ENCODE data around the gene ANXA2R.

The ANXA2R gene

GRCh38 chr5:43038496-43038989 lies 1.6 kb downstream of the ANXA2R start:
- ATAC-seq, result no peak
- TF ChIP-seq GLIS3 (CRISPR knock-in tag; IDR thresholded peaks at IDR 0.05), result no peak
- TF ChIP-seq ISL1 (CRISPR knock-in tag; IDR thresholded peaks at IDR 0.05), result no peak
- TF ChIP-seq BACH2 (CRISPR knock-in tag; IDR thresholded peaks at IDR 0.05; ENCODE audit: borderline replicate concordance), result no peak
- no peak for TF ChIP-seq OSR1 (CRISPR knock-in tag; IDR thresholded peaks at IDR 0.05)
- TF ChIP-seq TCF4 (CRISPR knock-in tag; IDR thresholded peaks at IDR 0.05; ENCODE audit: borderline replicate concordance), result no peak
- no peak for TF ChIP-seq ESRRG (CRISPR knock-in tag; IDR thresholded peaks at IDR 0.05)
- TF ChIP-seq ZNF8 (CRISPR knock-in tag; IDR thresholded peaks at IDR 0.05), result no peak
- no peak for TF ChIP-seq CSRNP3 (CRISPR knock-in tag; IDR thresholded peaks at IDR 0.05)
- TF ChIP-seq RARB (CRISPR knock-in tag; IDR thresholded peaks at IDR 0.05), result no peak
- no peak for TF ChIP-seq TSHZ2 (CRISPR knock-in tag; IDR thresholded peaks at IDR 0.05)

- ATAC-seq, result no peak
- no peak for TF ChIP-seq PATZ1 (CRISPR knock-in tag; IDR thresholded peaks at IDR 0.05; ENCODE audit: borderline replicate concordance)
- no peak for TF ChIP-seq SNAI2 (CRISPR knock-in tag; IDR thresholded peaks at IDR 0.05)
- no peak for TF ChIP-seq ZFP30 (CRISPR knock-in tag; IDR thresholded peaks at IDR 0.05)
- TF ChIP-seq ZC3H10 (CRISPR knock-in tag; IDR thresholded peaks at IDR 0.05), result no peak
- TF ChIP-seq TOX (CRISPR knock-in tag; IDR thresholded peaks at IDR 0.05; ENCODE audit: borderline replicate concordance), result no peak
- no peak for TF ChIP-seq ARNTL (CRISPR knock-in tag; IDR thresholded peaks at IDR 0.05; ENCODE audit: borderline replicate concordance, low read depth)
- TF ChIP-seq TCF4 (CRISPR knock-in tag; IDR thresholded peaks at IDR 0.05; ENCODE audit: borderline replicate concordance), result no peak
- TF ChIP-seq GLIS3 (CRISPR knock-in tag; IDR thresholded peaks at IDR 0.05), result no peak
- TF ChIP-seq ISL1 (CRISPR knock-in tag; IDR thresholded peaks at IDR 0.05), result no peak
- TF ChIP-seq CSDC2 (CRISPR knock-in tag; IDR thresholded peaks at IDR 0.05), result no peak
- TF ChIP-seq ZNF565 (CRISPR knock-in tag; conservative IDR thresholded peaks at IDR 0.05; ENCODE audit: low read depth), result no peak
- TF ChIP-seq PPARA (CRISPR knock-in tag; IDR thresholded peaks at IDR 0.05; ENCODE audit: borderline replicate concordance), result no peak
Observed at GRCh38 chr5:43037636-43038495, 2.3 kb downstream of the ANXA2R start.

- TF ChIP-seq CSDC2 (CRISPR knock-in tag; IDR thresholded peaks at IDR 0.05) (no peak), ZNF8 (CRISPR knock-in tag; IDR thresholded peaks at IDR 0.05) (no peak), ZNF565 (CRISPR knock-in tag; conservative IDR thresholded peaks at IDR 0.05; ENCODE audit: low read depth) (no peak), TCF4 (CRISPR knock-in tag; IDR thresholded peaks at IDR 0.05; ENCODE audit: borderline replicate concordance) (no peak), POU6F1 (CRISPR knock-in tag; IDR thresholded peaks at IDR 0.05; ENCODE audit: borderline replicate concordance, low read depth) (no peak), ARNTL (CRISPR knock-in tag; IDR thresholded peaks at IDR 0.05; ENCODE audit: borderline replicate concordance, low read depth) (no peak), CREB5 (CRISPR knock-in tag; IDR thresholded peaks at IDR 0.05; ENCODE audit: low read depth) (no peak), TOX (CRISPR knock-in tag; IDR thresholded peaks at IDR 0.05; ENCODE audit: borderline replicate concordance) (no peak), PPARA (CRISPR knock-in tag; IDR thresholded peaks at IDR 0.05; ENCODE audit: borderline replicate concordance) (no peak), ZNF70 (CRISPR knock-in tag; IDR thresholded peaks at IDR 0.05) (no peak), GLIS3 (CRISPR knock-in tag; IDR thresholded peaks at IDR 0.05) (no peak), SNAI2 (CRISPR knock-in tag; IDR thresholded peaks at IDR 0.05) (no peak), ISL1 (CRISPR knock-in tag; IDR thresholded peaks at IDR 0.05) (no peak)
- ATAC-seq, result no peak
Observed at GRCh38 chr5:43036856-43037635, 3.1 kb downstream of the ANXA2R start.
